ENCODE measurements around the gene PXDN.
"Not testable (repeated sequence)": the region's sequence is repeated elsewhere in the genome, so short reads cannot be mapped to it uniquely, and the experiment has no call there.

PXDN gene

GRCh38 chr2:1722692-1723091, 21.6 kb downstream of the PXDN start:
- DNase-seq (ENCODE audit: low read depth): no peak

- DNase-seq (ENCODE audit: low read depth): peak; percentile 94
Measured at GRCh38 chr2:1721706-1722646, 22.3 kb downstream of the PXDN start.

GRCh38 chr2:1718339-1719220, 25.7 kb downstream of the PXDN start:
- DNase-seq (ENCODE audit: low read depth): no peak

- DNase-seq (ENCODE audit: low read depth): no peak
Measured at GRCh38 chr2:1717113-1717512, 27.2 kb downstream of the PXDN start.

- DNase-seq (ENCODE audit: low read depth): no peak
Measured at GRCh38 chr2:1716441-1716840, 27.9 kb downstream of the PXDN start.

- DNase-seq (ENCODE audit: low read depth): not testable (repeated sequence)
Measured at GRCh38 chr2:1716014-1716305, 28.4 kb downstream of the PXDN start.

- peak; percentile 68 for DNase-seq (ENCODE audit: low read depth)
Measured at GRCh38 chr2:1715184-1716013, 28.9 kb downstream of the PXDN start.

- no peak for DNase-seq (ENCODE audit: low read depth)
Measured at GRCh38 chr2:1714291-1715064, 29.8 kb downstream of the PXDN start.

GRCh38 chr2:1713839-1714236, 30.5 kb downstream of the PXDN start:
- DNase-seq (ENCODE audit: low read depth): no peak

- DNase-seq (ENCODE audit: low read depth): no peak
Measured at GRCh38 chr2:1713142-1713838, 31.0 kb downstream of the PXDN start.

- no peak for DNase-seq (ENCODE audit: low read depth)
Measured at GRCh38 chr2:1709946-1710560, 34.3 kb downstream of the PXDN start.

GRCh38 chr2:1709335-1709605, 35.0 kb downstream of the PXDN start:
- DNase-seq (ENCODE audit: low read depth): no peak

GRCh38 chr2:1708476-1709334, 35.6 kb downstream of the PXDN start:
- DNase-seq (ENCODE audit: low read depth): no peak

- peak; percentile 98 for DNase-seq (ENCODE audit: low read depth)
Measured at GRCh38 chr2:1707771-1708418, 36.4 kb downstream of the PXDN start.

GRCh38 chr2:1706089-1706841, 38.0 kb downstream of the PXDN start:
- not testable (repeated sequence) for DNase-seq (ENCODE audit: low read depth)

- DNase-seq (ENCODE audit: low read depth): no peak
Measured at GRCh38 chr2:1705557-1706076, 38.7 kb downstream of the PXDN start.

GRCh38 chr2:1704631-1705556, 39.4 kb downstream of the PXDN start:
- DNase-seq (ENCODE audit: low read depth): no peak

All from EH (cell line).